ENCODE measurements around the gene INTS11.

DNA sequence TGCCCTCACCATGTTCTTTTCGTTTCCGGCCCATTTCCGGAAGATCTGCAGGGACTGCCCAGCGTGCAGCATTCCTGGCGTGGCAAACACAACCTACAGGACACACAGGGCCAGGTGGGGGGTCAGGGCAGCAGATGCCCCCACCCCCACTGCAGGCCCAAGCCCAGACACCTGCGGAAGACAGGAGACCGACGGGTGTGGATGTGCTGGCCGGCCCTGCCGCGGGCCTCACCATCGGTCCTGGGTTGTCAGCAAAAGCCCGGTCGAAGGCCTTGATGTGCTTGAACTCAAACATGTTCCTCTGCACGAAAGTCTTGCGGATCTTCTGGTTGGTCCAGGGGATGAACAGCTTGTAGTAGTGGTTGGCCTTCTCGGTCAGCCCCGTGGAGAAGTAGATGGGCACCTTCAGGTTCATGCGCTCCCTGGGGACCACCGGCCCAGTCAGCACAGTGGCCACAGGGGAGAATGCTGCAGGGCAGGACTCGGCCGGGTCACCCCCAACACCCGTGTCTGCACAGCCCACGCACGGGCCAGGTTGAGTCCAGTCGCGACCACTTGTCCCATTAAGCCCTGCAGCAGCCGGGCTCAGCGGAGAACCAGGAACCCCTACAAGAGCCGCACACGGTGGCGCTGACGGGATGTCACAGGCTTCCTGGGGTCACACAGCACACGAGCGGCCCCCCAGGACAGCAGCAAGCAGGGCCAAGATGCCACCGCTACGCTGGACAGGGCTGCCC is 10.8 kb downstream of the INTS11 start:
- TF ChIP-seq POLR2A (IDR thresholded peaks at IDR 0.05): no peak
- TF ChIP-seq, protein P1, sequence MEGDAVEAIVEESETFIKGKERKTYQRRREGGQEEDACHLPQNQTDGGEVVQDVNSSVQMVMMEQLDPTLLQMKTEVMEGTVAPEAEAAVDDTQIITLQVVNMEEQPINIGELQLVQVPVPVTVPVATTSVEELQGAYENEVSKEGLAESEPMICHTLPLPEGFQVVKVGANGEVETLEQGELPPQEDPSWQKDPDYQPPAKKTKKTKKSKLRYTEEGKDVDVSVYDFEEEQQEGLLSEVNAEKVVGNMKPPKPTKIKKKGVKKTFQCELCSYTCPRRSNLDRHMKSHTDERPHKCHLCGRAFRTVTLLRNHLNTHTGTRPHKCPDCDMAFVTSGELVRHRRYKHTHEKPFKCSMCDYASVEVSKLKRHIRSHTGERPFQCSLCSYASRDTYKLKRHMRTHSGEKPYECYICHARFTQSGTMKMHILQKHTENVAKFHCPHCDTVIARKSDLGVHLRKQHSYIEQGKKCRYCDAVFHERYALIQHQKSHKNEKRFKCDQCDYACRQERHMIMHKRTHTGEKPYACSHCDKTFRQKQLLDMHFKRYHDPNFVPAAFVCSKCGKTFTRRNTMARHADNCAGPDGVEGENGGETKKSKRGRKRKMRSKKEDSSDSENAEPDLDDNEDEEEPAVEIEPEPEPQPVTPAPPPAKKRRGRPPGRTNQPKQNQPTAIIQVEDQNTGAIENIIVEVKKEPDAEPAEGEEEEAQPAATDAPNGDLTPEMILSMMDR (IDR thresholded peaks at IDR 0.05): no peak
